Measurements from ENCODE around the gene TPPP2.

Gene TPPP2

GRCh38 chr14:21081521-21082142 lies 51.6 kb downstream of the TPPP2 start:
- no peak for DNase-seq

Measured in femur (tissue), 1 donor.